ENCODE data around the gene HSP90AA1.

DNA sequence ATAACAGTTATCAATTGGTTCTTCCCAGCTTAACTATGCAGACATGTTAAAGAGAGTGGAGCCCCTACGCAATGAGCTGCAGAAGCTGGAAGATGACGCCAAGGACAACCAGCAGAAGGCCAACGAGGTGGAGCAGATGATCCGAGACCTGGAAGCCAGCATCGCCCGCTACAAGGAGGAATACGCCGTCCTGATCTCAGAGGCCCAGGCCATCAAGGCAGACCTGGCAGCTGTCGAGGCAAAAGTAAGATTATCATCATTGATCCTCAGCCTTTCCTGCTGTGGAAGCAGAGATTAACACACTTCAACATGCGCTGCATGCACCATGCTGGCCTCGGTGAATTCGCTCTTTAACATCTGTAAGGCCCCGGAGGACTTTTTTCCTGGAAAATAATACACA lies 53.6 kb downstream of the HSP90AA1 start:
- TF ChIP-seq CTCF (IDR thresholded peaks at IDR 0.05) (no peak), POLR2A (IDR thresholded peaks at IDR 0.05) (no peak)

Data from heart left ventricle (tissue), 13 donors.